NK-92 treated with Interleukin-12 subunit alpha and Interleukin-12 subunit beta, amount 100 ng/mL, for 24 hours (cell line): ENCODE results near the gene DOCK10.
"Not testable (repeated sequence)": the region's sequence is repeated elsewhere in the genome, so short reads cannot be mapped to it uniquely, and the experiment has no call there.

Experiments used
- DNase-seq: peaks from one replicate; lab custom pipeline; 2025; lab: John Stamatoyannopoulos, UW

DOCK10 gene

DNA sequence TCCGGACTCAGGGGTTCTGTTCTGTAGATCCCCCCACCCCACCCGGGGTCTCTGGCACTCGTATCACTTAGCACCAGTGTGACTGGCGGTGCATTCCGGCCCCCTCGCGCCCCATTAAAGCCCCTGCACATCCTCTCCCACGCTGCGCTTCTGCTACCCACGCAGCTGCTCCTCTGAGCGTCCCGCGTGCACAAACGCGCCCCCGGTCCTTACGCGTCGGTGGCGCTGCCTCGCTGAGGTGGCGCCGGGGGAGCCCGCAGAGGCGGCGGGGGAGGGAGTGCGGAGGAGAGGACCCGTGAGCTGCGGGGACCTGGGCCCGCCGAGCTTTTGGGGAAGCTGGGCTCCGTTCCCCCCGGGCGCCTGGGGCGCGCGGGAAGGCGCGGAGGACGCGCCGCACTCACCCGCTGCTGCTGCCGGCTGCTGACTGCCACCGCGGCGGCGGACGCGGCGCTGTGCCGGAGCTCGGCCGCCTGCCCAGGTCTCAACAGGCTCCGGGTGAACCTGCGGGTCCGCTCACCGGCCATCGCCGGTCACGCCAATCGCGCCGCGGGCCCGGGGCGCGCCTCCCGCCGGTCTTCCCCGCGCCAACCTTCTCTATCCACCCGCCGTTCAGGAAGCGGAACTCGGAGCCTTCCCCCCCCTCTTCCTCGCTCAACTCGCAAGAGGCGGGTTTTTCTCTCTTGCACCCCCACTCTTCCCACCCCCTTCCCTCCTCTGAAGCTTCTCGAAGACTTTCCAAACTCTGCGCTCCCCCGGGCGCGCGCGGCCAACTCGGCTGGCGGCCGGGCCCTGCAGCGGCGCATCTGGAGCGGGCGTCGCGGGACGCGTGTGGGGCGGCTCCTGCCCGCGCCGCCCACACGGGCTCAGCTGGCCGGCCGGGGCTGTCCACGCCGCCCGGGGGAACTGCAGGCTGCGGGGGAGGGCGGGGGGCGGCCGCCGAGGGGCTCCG, at the start of gene DOCK10:
TSS of gene DOCK10 (minus strand) at position 618 of the 949 bp plus-strand sequence. CDS start at position 524, 94 bp downstream.
- peak; percentile 47 for DNase-seq

DNA sequence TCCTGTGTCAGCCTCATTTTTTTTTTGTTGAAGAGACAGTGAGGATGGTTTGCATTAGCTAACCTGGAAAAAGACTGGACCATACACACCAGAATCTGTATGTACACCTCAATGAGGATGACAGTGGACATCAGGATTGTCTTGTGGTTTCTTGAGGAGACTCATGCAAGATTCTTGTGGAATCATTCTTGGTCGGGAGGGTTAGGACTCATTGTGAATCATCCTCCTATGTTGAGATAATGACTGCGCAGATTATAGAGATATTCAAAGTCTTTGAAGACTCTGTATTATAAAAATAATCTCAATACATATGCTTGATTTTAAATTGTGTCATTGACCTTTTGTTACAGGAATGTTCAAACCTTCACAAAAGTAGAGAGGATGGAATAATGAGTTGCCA, 49.1 kb upstream of the DOCK10 start:
- no peak for DNase-seq

DNA sequence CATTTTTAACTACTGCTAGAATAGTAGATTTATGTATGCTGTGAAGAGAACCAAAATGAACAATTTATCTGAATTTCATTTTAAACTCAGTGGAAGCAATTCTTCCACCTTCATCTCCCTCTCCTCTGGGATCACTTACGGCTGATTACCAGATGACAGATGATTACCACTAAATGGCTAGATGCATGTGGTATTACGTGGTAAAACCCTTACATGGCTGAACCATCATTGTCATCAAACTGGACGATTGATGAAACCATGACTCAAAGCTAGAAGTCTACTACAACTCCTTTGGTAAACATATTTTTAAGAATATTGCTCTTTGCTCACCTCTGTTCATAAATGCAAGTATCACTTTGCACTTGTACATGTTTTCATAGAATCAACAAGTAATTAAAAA, 48.5 kb upstream of the DOCK10 start:
- no peak for DNase-seq

DNA sequence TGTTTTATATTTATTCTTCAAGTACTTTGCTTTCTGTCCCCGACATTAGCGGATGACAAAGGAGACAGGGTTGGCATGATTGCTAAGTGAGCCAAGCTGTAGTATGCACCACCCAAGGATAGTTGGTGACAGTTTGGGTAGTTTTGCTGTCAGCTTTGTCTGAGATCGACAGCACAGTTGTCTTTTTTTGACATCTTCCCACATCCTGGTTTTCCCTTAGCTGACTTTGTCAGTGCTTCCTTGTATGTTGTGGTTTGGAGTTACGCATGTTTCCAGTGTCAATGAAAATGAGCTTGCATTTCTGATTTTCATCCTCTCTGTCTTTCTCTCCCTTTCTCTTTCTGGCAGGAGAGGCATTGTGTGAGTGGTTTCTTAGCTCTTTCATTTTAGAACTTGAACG, 44.6 kb upstream of the DOCK10 start:
- no peak for DNase-seq

DNA sequence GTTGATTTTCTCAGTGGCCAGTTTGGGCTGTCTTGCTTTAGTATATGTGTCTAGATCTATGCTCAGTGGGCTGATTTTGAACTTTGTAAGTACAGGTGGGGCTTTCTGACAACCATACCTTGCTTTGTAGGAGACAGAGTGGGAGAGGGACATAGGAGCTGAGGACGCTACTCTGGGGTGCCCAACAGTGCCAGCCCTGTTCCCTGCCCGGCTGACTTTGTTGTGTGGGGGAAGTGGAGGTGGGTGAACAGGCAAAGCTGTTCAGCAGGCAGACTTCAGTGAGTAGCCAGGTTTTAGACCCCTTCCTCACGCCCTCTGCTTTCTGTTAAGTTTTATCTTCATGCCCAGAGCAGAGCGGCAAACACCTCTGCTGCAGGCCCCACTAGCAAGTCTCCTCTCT, 44.2 kb upstream of the DOCK10 start:
- no peak for DNase-seq

DNA sequence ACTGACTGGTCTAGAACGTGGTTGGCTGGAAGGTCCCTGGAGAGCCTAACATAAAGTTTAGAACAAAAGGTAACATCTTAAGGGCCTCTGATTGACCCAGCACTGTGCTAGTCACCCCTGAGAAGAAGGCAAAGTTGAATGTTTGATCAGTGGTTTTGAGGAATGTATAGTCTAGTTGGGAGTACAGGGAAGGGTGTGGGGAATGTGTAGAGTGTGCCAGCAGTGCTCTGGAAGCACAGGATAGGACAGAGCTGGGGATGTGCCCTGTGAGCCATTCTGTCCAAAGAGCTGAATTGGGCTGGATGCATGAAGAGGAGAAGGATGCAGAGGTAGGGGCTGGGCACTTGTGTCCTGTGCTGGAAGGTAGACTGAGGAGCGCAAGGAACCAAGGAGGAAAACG, 41.0 kb upstream of the DOCK10 start:
- no peak for DNase-seq

DNA sequence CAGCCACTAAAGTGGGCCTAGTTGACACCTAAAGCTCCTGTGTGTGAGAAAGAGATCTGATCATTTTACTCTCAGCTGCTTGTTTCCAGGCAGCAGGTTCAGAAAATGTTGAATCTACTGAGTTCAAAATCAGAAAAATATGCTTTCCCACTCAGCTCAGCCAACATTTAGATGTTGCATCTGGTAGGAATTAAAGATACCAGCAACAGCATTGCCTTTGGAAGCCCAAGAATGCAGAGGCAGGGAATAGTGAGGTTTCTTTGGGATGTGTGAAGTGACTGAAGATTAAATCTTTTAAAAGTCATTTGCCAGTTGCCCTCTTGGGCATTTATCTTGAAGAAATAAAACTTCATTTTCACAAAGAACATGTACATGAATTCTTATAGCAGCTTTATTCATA, 33.9 kb upstream of the DOCK10 start:
- no peak for DNase-seq

DNA sequence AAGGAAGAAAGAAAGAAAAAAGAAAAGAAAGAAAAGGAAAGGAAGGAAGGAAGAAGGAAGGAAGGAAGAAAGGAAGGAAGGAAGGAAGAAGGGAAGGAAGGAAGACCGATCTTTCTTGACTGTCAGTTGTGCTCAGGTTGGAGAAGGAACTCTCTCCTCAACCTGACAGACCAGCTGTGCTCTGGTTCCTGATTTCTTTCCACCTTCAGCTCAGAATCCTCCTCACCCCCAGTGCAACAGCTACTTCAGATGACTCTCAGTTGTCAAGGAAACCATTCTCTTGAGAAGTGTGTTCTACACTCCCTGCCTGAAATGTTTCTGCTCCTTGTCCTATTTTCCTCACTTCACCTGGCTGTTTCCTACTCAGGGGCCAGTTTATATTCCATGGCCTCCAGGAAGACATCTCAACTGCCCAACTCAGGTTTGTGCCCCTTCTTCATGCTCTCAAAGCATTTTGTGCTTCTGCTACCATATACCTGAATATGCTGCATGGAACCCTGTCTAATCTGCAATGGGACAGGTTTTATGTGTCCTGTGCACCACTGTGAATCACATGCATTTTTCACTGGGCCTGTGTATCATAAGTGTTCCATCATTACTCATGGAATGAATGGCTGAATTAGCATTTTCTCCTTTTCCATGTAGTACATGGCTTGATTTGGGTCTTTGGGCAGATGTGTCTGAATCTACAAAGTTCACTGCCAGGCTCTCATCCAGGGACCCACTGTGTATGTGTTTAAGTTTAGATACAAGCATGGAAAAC, 32.8 kb upstream of the DOCK10 start:
- no peak for DNase-seq

DNA sequence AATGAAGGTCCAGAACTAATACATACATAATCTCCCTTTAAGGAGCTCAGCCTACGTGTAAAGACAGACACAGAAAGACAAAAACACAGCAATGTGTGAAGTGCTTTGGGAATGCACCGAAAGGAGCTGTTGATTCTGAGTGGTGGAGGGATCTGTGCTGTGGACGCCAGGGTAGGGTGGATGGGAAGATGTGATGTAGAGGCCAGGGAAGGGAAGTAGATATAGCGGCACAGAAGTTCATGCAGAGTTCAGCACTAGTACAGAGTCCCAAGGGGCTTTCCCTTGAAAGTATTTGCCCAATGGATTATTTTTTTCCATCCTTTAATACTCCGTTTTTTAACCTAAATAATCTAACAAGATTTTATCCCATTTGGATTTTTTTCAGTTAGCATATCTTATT, 32.1 kb upstream of the DOCK10 start:
- DNase-seq = no peak

DNA sequence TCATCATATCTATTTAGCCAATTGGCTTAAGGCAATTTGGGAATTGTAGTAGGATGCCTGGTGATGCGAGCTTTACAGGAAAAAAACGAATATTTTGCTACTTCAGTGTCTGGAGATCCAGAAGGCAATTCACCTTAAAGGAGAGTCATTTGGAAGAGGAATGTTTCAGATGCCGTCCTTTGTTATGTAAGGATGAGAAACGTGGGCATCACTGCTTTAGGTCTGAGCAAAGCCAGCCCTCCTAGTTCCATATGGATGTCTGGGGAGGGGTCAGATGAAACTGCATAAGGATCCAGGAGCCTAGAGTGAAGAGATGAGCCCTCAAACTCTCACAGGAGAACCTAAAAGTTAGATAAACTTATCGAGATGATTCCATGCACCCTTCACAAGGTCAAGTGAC, 30.9 kb upstream of the DOCK10 start:
- no peak for DNase-seq

DNA sequence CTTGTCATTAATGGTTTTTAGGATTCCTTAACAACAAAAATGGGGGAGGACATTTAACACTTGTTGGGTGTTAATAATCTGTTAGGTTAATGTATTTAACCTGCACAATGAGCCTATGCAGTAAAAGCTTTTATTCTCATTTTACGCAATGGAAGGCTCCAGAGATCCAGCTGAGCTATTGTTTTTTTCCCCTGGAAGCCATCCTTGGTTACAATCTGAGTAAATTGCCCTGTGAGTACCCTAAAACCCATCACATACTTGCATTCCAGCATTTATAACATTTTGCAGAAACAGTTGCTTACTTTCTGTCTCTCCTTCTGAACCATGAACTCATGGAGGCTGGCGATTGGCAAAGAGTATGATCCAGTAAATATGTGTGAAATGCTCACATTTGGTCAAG, 30.2 kb upstream of the DOCK10 start:
- no peak for DNase-seq

DNA sequence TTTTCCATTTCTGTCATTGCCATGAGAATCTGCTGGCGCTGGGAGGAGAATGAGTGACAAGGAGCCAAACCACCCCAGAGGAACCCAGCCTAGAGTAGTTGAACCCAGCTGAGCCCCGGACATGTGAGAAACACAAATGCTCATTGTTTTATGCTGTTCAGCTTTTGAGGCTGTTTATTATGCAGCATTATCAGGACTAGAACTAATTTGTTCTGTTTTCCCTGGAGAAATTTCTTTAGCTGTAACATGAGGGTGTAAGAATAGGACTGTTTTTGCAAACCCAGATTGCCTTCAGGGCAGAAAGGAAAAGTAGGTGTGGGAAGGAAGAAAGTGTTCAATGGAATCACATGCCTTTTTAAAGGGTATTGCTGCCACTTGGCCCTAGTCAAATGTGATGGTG, 28.5 kb upstream of the DOCK10 start:
- no peak for DNase-seq

DNA sequence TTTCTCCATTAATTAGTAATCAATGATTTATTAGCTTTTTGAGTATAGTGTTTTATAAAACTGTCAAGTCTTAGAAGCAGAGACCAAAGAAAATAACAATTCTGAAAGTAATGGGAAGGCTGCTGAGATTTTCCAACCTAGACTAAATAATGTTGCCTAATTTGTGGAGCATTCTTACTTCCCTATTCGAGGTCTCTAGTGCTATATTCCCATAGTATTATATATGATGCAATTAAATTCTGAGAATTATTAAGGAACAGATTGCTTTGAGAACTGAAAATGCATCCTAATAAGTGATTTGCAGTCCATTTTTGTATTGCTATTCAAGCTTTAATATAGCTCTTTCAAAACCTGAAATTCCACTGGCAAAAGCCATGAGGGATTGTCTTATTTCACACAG, 27.7 kb upstream of the DOCK10 start:
- no peak for DNase-seq

DNA sequence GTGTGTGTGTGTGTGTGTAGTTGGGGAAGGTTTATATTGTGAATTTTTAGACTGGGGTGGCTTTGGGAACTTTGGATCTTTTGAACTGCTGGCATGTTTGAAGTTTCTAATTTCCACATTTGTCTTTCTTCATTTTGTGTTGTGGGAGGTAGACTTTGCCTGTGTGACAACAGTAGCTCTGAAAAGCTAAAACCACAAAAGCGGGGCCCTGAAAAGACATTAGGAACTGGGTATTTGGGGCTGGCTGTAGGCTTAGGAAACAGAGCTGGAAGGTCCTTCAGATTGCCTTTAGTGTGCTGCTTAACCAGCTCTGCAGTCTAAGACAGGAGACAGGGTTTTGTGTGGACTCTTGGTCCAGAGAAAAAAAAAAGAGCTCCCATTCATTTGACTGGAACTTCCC, 27.2 kb upstream of the DOCK10 start:
- no peak for DNase-seq

DNA sequence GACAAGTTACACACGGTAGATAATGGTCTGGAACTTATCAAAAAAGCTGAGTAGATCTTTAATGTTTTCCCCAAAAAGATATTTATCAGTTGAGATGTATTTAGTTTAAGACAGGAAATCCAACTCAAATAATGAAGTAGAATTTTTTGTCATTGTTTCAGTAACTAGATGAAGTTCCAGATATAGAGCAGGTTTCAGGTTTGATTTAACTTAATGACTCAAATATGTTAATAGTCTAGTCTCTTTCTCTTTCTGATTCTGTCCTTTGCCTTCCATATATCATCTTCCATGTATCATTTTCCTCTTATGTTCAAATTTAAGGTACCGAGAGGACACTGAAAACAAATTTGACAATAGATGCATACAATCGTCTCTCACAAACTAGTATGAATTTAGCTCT, 23.6 kb upstream of the DOCK10 start:
- no peak for DNase-seq

DNA sequence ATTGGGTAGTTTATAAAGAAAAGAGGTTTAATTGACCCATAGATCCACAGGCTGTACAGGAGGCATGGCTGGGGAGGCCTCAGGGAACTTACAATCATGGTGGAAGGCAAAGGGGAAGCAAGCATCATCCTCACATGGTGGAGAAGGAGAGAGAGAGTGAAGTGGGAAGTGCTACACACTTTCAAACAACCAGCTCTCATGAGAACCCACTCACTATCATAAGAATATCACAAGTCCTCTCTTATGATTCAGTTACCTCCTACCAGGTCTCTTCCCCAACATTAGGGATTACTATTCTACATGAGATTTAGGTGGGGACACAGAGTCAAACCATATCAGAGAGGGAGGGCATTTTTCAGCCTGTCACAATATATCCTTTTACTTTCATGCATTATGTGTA, 22.7 kb upstream of the DOCK10 start:
- DNase-seq = no peak

DNA sequence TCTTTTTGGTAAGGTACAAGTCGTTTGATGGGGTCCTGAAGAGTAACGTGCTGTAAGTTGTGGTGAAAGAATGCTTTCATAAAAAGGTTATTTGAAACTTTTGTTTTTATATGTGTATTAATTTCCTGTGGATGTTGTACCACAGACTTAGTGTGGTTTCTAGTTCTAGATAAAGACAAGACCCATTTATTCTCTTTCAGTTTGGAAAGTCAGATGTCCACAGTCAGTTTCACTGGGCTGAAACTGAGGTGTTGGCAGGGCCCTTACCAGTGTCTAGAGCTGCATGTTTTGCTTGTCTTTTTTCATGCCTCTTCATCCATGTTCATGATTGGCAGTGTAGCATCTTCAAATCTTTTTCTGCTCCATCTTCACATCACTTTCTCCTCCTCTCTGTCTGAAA, 22.1 kb upstream of the DOCK10 start:
- DNase-seq = no peak

DNA sequence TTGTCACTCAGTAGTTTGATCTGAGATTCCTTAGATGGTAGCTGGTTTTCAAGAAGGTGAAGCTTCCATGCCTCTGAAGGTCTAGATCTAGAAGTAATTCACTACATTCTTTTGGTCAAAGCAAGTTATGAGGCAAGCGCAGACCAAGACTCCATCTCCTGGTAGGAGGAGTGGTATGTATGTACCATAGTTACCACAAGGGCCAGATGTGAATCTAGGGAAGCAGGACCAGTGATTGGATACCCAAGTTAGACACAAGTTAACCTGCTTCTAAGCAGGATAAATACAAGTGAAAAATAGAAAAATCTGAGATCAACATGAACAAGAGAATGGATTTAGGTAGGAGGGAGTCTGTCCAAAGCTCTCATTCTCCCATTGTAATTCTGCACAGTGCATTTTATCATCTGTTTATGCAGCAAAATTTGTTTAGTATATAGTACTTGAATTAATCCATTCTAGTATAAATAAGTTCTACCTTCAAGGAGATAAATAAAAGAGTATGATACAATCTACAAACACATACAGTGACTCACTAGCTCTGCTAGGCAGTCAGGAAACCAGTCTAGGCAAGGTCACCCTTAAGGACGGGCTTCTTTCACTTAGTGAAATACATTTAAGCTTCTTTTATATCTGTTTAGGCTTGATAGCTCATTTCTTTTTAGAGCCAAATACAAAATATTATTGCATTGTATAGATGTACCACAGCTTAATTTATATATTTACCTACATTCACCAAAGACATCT, 14.2 kb upstream of the DOCK10 start:
- no peak for DNase-seq

DNA sequence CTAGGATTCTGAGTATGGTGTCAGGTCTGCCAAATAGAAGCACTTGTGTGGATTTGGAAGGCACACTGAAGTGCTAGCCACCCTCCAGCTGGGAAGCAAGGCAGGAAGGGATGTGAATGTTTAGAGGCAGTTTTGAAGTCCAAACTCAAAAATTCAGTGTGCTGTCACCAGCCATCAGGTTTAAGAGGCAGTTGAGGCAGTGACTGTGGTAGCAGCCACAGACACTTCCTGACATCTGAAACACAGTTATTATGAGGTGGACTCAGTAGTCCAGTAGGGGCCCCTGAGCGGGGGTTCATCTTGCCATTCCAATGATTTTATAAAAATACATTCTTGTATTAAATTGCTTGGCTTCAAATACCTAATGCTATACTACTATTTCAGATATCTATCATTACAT, 13.4 kb upstream of the DOCK10 start:
- no peak for DNase-seq

DNA sequence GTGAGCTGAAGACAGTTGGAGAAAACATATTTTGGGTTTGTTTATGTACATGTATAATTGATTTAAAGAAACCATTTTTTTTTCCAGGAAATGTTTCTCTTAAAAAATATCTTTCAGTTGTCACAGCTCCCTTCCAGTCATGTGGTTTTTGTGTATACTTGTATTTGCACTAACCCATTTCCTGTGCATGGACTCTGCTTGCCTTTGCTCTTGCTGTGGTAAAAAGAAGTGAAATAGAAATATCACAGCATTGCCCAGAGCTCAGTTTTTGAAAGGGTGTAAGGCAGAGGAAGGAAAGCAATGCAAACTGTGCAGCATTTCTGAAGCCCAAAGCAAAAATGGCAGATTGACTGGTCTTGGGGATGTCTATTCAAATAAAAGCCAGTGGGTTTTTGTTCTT, 10.4 kb upstream of the DOCK10 start:
- DNase-seq = peak; percentile 23

DNA sequence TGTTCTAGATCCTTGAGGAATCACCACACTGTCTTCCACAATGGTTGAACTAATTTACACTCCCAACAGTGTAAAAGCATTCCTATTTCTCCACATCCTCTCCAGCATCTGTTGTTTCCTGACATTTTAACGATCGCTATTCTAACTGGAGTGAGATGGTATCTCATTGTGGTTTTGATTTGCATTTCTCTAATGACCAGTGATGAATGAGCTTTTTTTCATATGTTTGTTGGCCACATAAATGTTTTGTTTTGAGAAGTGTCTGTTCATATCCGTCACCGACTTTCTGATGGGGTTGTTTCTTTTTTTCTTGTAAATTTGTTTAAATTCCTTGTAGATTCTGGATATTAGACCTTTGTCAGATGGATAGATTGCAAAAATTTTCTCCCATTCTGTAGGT, 5.2 kb upstream of the DOCK10 start:
- not testable (repeated sequence) for DNase-seq

DNA sequence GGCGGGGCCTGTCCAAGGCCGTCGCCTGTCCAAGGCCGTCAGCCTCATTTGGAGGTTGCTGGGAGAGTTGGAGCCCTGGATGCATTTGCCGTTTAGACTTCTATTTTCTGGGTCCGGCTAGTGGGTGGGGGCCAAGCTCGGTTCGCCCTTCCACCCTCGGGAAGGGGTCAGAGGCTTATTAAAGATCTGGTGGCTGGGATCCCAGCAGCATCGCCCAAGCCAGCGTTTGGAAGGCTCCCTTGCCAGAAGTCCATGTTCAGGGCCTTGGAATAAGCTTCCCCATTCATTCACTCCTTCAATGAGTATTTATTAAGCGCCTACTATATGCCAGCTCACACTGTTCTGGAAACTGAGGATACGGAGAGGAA, 516 bp upstream of the DOCK10 start:
- no peak for DNase-seq
